Epidermal melanocyte (primary cell): Measurements from ENCODE around the gene OXCT1.
"Not testable (repeated sequence)": the region's sequence is repeated elsewhere in the genome, so short reads cannot be mapped to it uniquely, and the experiment has no call there.

ENCODE experiments used
- DNase-seq: peaks from one replicate; pipeline ENCODE4 v3.0.0; 2011; ENCODE audit warnings: low spot score; ENCODE audit not compliant: insufficient read length

OXCT1 gene

DNA sequence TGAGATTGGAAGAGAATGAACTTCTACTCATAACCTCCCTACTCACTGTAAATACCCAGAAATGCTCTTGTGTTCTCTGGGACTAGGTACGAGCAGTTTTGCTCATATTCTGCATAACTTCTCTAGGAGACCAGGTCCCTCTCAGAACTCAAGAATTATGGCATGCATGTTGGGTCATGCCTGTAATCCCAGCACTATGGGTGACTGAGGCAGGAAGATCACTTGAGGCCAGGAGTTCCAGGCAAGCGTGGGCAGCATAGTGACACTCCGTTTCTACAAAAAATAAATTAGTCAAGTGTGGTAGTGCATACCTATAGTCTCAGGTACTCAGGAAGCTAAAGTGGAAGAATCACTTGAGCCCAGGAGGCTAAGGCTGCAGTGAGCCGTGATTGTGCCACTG lies 141.9 kb downstream of the OXCT1 start:
- no peak for DNase-seq

DNA sequence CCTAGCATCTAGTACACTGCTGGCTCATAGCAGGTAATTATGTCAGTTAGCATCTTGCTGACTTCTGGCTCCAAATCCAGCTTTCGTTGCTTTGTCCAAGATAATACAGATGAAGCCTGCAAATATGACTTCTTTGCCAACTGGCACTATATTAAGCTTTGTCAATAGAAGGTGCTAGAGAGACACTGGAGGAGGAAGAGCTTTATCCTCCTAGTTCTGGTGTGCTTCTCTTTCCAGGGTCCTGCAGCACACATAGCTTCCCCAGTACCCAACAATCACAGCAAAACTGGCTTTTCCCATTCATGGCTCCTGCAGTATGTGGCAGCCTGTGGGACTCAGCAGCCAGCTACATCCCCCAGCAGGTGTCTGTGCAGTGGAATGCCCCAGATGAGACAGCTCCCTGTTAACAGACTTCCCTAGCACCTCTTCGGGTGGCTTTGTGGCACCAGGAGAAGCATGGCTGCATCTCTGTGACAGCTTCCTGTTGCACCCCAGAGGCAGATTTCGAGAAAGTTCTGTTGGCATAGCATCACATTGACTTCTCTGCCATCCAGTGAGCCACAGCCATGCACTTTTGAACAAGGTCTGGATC lies 147.8 kb downstream of the OXCT1 start:
- no peak for DNase-seq

DNA sequence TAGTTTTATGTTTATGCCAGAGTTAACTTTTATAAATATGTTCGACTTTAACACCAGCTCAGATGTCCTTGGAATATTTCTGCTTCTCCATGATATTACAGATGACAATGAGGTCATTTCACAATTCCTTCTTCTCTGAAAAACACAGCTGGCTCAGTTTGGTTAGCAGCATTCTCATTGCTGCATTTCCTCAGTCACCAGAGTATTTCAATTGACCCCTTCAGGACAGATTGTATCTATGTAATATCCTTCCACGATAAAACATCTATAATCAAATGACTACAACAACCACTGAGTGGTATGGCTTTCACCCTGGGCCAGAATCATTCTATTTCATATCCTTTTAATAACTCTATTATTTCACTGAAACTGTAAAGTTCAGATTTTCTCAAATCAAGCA lies 148.7 kb downstream of the OXCT1 start:
- no peak for DNase-seq

DNA sequence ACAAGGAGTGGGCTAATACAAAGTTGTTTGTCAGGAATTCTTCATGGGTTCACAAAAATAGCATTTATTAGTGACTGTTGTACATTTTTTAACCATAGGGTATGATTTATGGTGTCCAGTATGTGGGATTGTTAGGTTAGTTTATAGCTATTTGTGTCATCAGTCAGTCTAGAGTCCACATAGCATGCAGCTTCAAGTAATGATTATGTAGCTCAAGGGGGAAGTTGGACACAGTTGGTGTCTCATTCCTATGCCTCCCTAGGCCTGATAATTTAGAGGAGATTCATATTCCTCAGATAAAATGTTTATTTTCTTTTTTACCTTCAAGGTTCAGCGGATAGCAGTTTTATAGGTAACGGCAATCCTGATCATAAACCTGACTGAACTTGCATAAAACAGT lies 153.8 kb downstream of the OXCT1 start:
- DNase-seq, result no peak

DNA sequence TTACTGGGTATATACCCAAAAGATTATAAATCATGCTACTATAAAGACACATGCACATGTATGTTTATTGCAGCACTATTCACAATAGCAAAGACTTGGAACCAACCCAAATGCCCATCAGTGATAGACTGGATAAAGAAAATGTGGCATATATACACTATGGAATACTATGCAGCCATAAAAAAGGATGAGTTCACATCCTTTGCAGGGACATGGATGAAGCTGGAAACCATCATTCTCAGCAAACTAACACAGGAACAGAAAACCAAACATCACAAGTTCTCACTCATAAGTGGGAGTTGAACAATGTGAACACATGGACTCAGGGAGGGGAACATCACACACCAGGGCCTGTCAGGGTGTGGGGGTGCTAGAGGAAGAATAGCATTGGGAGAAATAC lies 155.8 kb downstream of the OXCT1 start:
- not testable (repeated sequence) for DNase-seq

DNA sequence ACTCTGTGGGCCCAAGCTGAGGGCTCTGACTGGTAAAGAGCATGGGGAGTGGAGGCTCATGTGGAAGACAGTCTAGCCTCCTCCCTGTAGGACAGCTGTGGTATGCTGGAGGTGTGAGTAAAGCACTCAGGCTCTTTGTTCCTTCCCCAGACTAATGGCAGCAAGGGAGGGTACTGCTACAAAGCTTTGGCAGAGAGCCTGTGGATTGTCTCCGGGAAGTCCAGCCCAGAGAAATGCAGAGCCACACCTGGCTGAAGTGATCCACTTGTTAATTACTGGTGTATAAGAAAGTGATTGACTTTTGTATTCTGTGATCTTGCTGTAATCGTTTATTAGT lies 161.7 kb downstream of the OXCT1 start:
- DNase-seq, result no peak

DNA sequence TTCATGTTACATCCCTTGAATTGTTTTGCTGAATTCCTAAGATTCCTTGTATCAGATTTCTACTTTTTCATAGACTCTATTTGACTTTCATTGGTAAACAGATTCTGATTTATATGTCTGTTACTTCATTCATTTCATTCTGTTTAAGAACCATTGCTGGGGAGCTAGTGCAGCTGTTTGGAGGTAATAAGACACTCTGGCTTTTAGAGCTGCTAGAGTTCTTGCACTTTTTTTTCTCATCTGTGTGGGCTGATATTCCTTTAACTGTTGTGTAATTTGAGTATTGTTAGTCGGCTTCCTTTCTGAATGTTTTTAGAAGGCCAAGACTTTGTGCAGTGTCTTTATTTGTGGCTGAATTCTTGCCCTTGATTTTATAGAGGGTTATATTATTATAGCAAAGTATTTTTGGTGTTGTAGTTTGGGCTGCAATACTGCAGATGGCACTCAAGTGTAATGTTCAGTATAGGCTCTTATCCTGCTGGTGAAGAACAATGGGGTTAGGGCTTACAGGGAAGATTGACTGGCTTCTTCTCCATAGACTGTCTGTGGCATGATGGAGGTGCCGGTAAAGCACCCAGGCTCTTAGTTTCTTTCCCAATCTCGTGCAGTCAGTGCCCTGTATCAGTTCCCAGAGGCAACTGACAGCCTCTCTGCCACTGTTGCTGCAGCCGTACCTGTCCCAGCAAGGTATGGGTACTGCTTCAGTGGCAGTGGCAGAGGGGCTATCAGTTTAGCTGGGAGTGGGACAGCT lies 162.2 kb downstream of the OXCT1 start:
- no peak for DNase-seq

DNA sequence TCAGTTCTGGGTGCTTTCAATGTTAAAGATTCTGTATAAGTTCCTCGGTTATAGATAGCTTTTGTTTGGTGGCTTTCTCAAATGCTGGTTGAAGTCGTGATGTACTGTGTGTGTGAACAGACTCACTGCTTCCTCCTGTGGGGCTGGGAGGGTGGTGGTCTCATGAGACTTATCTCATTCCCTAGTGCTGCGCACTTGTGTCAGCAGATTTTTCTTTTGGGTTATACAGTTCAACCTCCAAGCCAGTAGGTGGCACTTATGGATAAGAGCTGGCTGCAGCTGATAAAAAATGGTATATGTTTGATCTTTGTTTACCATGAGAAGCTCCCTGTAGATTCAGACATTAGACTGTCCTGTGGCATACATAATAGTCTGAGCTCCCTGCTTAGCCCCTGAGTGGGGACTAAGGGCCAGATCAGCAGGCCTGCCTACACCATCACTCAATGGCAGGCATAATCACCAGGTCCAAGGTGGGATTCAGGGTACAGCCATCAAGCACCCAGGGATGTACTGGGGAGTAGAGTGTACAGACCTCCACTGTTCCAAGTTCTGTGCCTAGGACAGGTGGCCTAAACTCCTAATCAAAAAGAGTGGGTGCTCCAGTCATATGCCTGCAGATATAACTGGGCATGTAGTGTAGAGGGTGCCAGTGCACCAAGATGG lies 174.2 kb downstream of the OXCT1 start:
- DNase-seq, result no peak

DNA sequence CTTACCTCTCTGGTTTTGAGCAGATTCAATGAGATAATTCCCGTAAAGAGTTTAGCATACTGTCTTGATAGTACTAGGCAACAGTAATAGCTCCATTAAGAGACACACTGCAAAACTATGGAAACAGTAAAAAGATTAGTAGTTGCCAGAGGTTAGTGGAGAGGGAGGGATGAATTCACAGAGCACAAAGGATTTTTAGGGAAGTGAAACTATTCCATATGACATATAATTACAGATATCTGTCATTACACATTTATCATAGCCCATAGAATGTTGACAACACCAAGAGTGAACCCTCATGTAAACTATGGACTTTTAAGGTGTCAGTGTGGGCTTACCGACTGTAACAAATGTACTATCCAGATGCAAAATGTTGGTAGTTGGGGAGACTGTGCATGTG lies 183.5 kb downstream of the OXCT1 start:
- DNase-seq, result no peak

DNA sequence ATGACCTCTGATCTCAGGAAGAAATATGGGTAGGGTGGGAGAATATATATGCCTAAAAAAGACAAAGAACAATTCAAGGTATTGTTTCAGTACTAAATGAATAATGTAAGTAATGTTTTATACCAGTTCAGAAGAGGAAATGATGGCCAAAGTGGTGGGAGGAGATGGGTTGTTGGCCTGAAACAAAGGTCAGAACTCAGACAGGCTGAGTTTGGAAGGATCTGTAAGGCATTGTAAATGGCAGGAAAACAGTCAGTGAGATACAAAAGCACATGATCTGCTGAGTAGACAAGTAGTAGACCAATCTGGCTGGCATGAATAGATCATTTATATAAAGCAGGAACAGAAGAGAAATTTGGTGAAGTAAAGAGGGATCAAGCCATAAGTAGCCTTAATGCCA lies 184.0 kb downstream of the OXCT1 start:
- no peak for DNase-seq

DNA sequence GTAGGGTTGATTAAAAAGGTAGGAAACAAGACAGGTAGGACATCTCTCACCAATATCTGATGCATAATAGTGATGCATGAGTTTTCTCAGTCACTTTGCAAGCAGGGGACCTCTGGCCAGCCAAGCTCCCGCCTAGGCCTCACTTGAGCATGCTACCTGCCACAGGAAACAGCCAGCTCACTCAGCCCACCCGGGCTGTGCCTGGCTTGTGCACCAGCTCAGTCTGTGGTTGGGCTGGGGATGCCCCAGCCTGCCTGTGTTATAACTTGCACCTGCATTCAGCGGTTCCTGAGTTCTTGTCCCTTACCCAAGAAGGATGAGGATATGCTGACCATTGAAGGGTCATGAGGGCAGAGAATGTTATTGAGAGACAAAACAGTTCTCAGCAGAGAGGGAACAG lies 187.0 kb downstream of the OXCT1 start:
- no peak for DNase-seq

DNA sequence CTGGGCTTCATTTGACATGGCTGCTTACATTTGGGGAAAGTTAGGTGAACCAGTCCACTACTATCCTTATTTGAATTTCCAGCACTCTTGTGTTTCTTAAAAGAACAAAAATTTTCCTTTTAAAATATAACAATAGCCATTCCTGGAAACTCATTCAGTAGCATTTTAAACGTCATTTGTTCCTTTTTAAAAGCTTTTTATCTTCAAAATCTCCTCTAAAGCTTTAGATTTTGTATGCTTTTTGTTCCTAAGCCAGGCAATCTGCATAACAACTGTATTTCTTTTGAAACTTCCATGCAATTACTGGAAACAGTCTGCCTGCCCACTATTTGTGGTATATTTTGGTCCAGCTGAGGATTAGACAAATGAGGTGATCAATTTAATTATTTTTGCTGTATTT lies 187.6 kb downstream of the OXCT1 start:
- DNase-seq, result no peak

DNA sequence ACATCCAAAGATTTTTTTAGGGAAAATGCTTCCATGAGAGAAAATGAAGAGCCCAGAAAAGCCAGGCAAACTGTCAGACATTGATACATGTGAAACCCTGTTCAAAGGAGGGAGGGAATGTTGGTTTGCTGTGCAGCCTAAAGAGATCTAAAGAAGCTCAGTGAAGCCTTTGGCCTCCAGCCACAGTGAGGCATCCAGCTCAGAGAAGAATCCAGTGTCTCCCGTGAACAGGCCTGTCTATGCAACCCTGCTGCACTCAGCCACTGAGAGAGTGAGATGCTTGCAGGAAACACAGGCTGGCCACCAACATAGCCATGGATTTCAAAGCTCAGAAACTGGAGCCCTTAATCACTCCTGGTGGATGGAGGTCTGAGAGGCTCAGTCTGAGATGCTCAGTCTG lies 188.4 kb downstream of the OXCT1 start:
- DNase-seq, result no peak
